ENCODE measurements around the gene OR51B4. TPM values are rescaled to one million over a fixed set of nuclear protein-coding genes. Genes with fewer than 3 reads are reported as not detected.

The OR51B4 gene
- total and polyA plus RNA-seq, 9 of the 15 experiments (the other 6 are each of a cell fraction or from before 2014, with no cell fraction given) = 17.1 to 64.6 (median 39.9) TPM

DNA sequence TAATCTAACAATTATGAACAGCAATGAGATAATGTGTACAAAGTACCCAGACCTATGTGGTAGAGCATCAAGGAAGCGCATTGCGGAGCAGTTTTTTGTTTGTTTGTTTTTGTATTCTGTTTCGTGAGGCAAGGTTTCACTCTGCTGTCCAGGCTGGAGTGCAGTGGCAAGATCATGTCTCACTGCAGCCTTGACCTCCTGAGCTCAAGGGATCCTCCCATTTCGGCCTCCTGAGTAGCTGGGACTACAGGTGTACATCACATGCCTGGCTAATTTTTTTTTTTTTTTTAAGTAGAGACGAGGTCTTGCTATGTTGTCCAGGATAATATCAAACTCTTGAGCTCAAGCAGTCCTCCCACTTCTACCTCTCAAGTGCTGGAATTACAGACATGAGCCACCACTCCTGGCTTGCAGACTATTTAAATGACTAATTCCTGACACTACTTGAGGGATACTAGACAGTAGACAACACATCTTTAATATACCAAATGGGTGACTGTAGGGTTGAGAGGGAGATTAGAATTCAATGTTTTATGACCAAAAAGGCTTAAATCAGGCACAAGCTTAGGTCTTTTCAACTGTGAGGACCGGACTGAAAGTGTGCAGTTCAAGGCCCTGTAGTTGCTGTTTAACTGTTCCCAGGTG lies 12.7 kb downstream of the OR51B4 start (continued):
- 0 out of 2 replicates have a peak, but pooled peaks have one; percentile 17 for TF ChIP-seq EHMT2 (IDR thresholded peaks at IDR 0.05)
- TF ChIP-seq, protein P1, sequence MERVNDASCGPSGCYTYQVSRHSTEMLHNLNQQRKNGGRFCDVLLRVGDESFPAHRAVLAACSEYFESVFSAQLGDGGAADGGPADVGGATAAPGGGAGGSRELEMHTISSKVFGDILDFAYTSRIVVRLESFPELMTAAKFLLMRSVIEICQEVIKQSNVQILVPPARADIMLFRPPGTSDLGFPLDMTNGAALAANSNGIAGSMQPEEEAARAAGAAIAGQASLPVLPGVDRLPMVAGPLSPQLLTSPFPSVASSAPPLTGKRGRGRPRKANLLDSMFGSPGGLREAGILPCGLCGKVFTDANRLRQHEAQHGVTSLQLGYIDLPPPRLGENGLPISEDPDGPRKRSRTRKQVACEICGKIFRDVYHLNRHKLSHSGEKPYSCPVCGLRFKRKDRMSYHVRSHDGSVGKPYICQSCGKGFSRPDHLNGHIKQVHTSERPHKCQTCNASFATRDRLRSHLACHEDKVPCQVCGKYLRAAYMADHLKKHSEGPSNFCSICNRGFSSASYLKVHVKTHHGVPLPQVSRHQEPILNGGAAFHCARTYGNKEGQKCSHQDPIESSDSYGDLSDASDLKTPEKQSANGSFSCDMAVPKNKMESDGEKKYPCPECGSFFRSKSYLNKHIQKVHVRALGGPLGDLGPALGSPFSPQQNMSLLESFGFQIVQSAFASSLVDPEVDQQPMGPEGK (CRISPR knock-in tag; IDR thresholded peaks at IDR 0.05; ENCODE audit: borderline replicate concordance) = no peak
- TF ChIP-seq, protein P2, sequence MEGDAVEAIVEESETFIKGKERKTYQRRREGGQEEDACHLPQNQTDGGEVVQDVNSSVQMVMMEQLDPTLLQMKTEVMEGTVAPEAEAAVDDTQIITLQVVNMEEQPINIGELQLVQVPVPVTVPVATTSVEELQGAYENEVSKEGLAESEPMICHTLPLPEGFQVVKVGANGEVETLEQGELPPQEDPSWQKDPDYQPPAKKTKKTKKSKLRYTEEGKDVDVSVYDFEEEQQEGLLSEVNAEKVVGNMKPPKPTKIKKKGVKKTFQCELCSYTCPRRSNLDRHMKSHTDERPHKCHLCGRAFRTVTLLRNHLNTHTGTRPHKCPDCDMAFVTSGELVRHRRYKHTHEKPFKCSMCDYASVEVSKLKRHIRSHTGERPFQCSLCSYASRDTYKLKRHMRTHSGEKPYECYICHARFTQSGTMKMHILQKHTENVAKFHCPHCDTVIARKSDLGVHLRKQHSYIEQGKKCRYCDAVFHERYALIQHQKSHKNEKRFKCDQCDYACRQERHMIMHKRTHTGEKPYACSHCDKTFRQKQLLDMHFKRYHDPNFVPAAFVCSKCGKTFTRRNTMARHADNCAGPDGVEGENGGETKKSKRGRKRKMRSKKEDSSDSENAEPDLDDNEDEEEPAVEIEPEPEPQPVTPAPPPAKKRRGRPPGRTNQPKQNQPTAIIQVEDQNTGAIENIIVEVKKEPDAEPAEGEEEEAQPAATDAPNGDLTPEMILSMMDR (IDR thresholded peaks at IDR 0.05 in 2 of 3, conservative IDR thresholded peaks at IDR 0.05 in 1 of 3; ENCODE audit: insufficient read depth in 2 of 3, low read depth in 1 of 3, low read length in 3 of 3) = peak in 1 of 3 experiments; percentile 10; a peak in 1 of 6 replicates
- TF ChIP-seq, protein P3, sequence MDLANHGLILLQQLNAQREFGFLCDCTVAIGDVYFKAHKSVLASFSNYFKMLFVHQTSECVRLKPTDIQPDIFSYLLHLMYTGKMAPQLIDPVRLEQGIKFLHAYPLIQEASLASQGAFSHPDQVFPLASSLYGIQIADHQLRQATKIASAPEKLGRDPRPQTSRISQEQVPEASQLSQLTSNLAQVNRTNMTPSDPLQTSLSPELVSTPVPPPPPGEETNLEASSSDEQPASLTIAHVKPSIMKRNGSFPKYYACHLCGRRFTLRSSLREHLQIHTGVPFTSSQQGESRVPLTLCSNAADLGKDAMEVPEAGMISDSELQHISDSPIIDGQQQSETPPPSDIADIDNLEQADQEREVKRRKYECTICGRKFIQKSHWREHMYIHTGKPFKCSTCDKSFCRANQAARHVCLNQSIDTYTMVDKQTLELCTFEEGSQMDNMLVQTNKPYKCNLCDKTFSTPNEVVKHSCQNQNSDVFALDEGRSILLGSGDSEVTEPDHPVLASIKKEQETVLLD (IDR thresholded peaks at IDR 0.05) = peak; percentile 60
- peak; percentile 52 for TF ChIP-seq DMBX1 (CRISPR knock-in tag; IDR thresholded peaks at IDR 0.05; ENCODE audit: borderline replicate concordance)
- no peak for TF ChIP-seq PCBP2 (IDR thresholded peaks at IDR 0.05; ENCODE audit: low read depth, low read length, poor library complexity, severe bottlenecking)
- TF ChIP-seq MYC (IDR thresholded peaks at IDR 0.05; ENCODE audit: low read depth, low read length) = peak; percentile 26
- TF ChIP-seq MYC (CRISPR knock-in tag; IDR thresholded peaks at IDR 0.05; ENCODE audit: borderline replicate concordance, low read depth) = no peak
- TF ChIP-seq FOXM1 (IDR thresholded peaks at IDR 0.05; ENCODE audit: low read depth) = peak; percentile 24; the same call in 1 of the 2 replicates
- no peak for TF ChIP-seq FOXM1 (CRISPR knock-in tag; IDR thresholded peaks at IDR 0.05; ENCODE audit: low read depth)
- no peak for TF ChIP-seq TFAM (CRISPR knock-in tag; conservative IDR thresholded peaks at IDR 0.05)
- TF ChIP-seq HDAC1 (IDR thresholded peaks at IDR 0.05) = peak in 1 of 2 experiments; percentile 30; a peak in 1 of 4 replicates
- no peak for TF ChIP-seq SNRNP70 (optimal IDR thresholded peaks at IDR 0.05; ENCODE audit: low read depth, low read length)
- no peak for TF ChIP-seq PRMT5 (CRISPR knock-in tag; IDR thresholded peaks at IDR 0.05)
- 0 out of 2 replicates have a peak, but pooled peaks have one; percentile 9 for TF ChIP-seq NFATC3 (IDR thresholded peaks at IDR 0.05)
- no peak for TF ChIP-seq ZNF507 (tag; conservative IDR thresholded peaks at IDR 0.05)
- no peak for TF ChIP-seq ZNF282 (CRISPR knock-in tag; IDR thresholded peaks at IDR 0.05)
- TF ChIP-seq E2F4 (CRISPR knock-in tag; IDR thresholded peaks at IDR 0.05; ENCODE audit: low read depth) = no peak
- peak in 1 of 2 experiments; percentile 76; a peak in 1 of 3 replicates for TF ChIP-seq CBX3 (IDR thresholded peaks at IDR 0.05; ENCODE audit: borderline replicate concordance in 1 of 2, low read length in 2 of 2)
- TF ChIP-seq CSDE1 (IDR thresholded peaks at IDR 0.05) = no peak
- TF ChIP-seq ZNF384 (IDR thresholded peaks at IDR 0.05; ENCODE audit: low read depth, low read length) = 0 out of 2 replicates have a peak, but pooled peaks have one; percentile 35
- no peak for TF ChIP-seq TAF15 (IDR thresholded peaks at IDR 0.05; ENCODE audit: low read depth, low read length)
